HL-60 (cell line): Measurements from ENCODE around the gene ZMYND8.

Experiments
- DNase-seq, 2 experiments: peaks; one replicate each; pipeline ENCODE4 v3.0.0-alpha.2; 2010 to 2020; ENCODE audit warnings: low read depth in 1 of 2, low spot score in 1 of 2
- H3K27ac ChIP-seq: fragments of 250-450 bp; sonication (Bioruptor Pico); replicated peaks from 2 replicates; pipeline ENCODE4 v1.5.1; 2020; ENCODE audit warnings: mild to moderate bottlenecking, moderate library complexity
- H3K27me3 ChIP-seq: fragments of 250-450 bp; sonication (Bioruptor Pico); 2 replicates; pipeline ENCODE4 v1.5.1; 2021; ENCODE audit warnings: mild to moderate bottlenecking, moderate library complexity; ENCODE audit not compliant: insufficient read depth, poor library complexity, severe bottlenecking
- H3K4me3 ChIP-seq: replicated peaks from 2 replicates; pipeline ENCODE4 v1.5.1; 2011; ENCODE audit warnings: mild to moderate bottlenecking, control low read depth, low read length; ENCODE audit not compliant: insufficient read depth
- GABPA ChIP-seq: IDR thresholded peaks from 2 replicates; pipeline ENCODE4 v1.6.1; 2012; ENCODE audit warnings: low read depth
- POLR2AphosphoS5 ChIP-seq: IDR thresholded peaks from 2 replicates; pipeline ENCODE4 v1.6.1; 2012; ENCODE audit warnings: low read depth
- SPI1 ChIP-seq: IDR thresholded peaks from 2 replicates; pipeline ENCODE4 v1.6.1; 2012; ENCODE audit warnings: low read depth, mild to moderate bottlenecking, borderline replicate concordance
- TF ChIP-seq, protein P1 (sequence below): IDR thresholded peaks from one replicate; pipeline ENCODE4 v1.5.1; 2011; ENCODE audit warnings: low read length, control low read depth, inconsistent platforms; ENCODE audit not compliant: insufficient read depth
- TF ChIP-seq, protein P2 (sequence below): IDR thresholded peaks from 2 replicates; pipeline ENCODE4 v1.6.1; 2012; ENCODE audit warnings: low read depth; ENCODE audit not compliant: insufficient replicate concordance

Gene ZMYND8

GRCh38 chr20:47224300-47224791 is 132.2 kb downstream of the ZMYND8 start:
- no peak overlapping the region for H3K27ac ChIP-seq
- DNase-seq, result no peak
- no peak for TF ChIP-seq POLR2AphosphoS5
- no peak for TF ChIP-seq SPI1
- TF ChIP-seq, protein P1, sequence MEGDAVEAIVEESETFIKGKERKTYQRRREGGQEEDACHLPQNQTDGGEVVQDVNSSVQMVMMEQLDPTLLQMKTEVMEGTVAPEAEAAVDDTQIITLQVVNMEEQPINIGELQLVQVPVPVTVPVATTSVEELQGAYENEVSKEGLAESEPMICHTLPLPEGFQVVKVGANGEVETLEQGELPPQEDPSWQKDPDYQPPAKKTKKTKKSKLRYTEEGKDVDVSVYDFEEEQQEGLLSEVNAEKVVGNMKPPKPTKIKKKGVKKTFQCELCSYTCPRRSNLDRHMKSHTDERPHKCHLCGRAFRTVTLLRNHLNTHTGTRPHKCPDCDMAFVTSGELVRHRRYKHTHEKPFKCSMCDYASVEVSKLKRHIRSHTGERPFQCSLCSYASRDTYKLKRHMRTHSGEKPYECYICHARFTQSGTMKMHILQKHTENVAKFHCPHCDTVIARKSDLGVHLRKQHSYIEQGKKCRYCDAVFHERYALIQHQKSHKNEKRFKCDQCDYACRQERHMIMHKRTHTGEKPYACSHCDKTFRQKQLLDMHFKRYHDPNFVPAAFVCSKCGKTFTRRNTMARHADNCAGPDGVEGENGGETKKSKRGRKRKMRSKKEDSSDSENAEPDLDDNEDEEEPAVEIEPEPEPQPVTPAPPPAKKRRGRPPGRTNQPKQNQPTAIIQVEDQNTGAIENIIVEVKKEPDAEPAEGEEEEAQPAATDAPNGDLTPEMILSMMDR, result no peak
- TF ChIP-seq, protein P2, sequence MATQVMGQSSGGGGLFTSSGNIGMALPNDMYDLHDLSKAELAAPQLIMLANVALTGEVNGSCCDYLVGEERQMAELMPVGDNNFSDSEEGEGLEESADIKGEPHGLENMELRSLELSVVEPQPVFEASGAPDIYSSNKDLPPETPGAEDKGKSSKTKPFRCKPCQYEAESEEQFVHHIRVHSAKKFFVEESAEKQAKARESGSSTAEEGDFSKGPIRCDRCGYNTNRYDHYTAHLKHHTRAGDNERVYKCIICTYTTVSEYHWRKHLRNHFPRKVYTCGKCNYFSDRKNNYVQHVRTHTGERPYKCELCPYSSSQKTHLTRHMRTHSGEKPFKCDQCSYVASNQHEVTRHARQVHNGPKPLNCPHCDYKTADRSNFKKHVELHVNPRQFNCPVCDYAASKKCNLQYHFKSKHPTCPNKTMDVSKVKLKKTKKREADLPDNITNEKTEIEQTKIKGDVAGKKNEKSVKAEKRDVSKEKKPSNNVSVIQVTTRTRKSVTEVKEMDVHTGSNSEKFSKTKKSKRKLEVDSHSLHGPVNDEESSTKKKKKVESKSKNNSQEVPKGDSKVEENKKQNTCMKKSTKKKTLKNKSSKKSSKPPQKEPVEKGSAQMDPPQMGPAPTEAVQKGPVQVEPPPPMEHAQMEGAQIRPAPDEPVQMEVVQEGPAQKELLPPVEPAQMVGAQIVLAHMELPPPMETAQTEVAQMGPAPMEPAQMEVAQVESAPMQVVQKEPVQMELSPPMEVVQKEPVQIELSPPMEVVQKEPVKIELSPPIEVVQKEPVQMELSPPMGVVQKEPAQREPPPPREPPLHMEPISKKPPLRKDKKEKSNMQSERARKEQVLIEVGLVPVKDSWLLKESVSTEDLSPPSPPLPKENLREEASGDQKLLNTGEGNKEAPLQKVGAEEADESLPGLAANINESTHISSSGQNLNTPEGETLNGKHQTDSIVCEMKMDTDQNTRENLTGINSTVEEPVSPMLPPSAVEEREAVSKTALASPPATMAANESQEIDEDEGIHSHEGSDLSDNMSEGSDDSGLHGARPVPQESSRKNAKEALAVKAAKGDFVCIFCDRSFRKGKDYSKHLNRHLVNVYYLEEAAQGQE, result no peak
- TF ChIP-seq GABPA, result no peak
- H3K27me3 ChIP-seq, result no peaks in the 10 kb centered on the region
- H3K4me3 ChIP-seq, result no peak overlapping the region

- Histone ChIP-seq H3K27me3 (no peaks in the 10 kb centered on the region), H3K4me3 (no peak overlapping the region), H3K27ac (no peak overlapping the region)
- no peak for DNase-seq
- TF ChIP-seq SPI1, result no peak
- no peak for TF ChIP-seq POLR2AphosphoS5
- TF ChIP-seq, protein P1, result no peak
- TF ChIP-seq, protein P2, result no peak
- no peak for TF ChIP-seq GABPA
Measured at GRCh38 chr20:47223896-47224295, 132.6 kb downstream of the ZMYND8 start.

GRCh38 chr20:47222468-47223119 is 133.9 kb downstream of the ZMYND8 start:
- H3K27me3 ChIP-seq, result no peaks in the 10 kb centered on the region
- DNase-seq, result no peak
- no peak overlapping the region for H3K4me3 ChIP-seq
- no peak overlapping the region for H3K27ac ChIP-seq
- TF ChIP-seq, protein P1, result no peak
- TF ChIP-seq GABPA (no peak), SPI1 (no peak), POLR2AphosphoS5 (no peak)
- TF ChIP-seq, protein P2, result no peak
